ENCODE results near the gene PLA2G12B. TPM values are rescaled to one million over a fixed set of nuclear protein-coding genes. Genes with fewer than 3 reads are reported as not detected.

Gene PLA2G12B
- total and polyA plus RNA-seq, 2 of the 8 experiments (the other 6 are each of a cell fraction or from before 2014, with no cell fraction given): not detected

DNA sequence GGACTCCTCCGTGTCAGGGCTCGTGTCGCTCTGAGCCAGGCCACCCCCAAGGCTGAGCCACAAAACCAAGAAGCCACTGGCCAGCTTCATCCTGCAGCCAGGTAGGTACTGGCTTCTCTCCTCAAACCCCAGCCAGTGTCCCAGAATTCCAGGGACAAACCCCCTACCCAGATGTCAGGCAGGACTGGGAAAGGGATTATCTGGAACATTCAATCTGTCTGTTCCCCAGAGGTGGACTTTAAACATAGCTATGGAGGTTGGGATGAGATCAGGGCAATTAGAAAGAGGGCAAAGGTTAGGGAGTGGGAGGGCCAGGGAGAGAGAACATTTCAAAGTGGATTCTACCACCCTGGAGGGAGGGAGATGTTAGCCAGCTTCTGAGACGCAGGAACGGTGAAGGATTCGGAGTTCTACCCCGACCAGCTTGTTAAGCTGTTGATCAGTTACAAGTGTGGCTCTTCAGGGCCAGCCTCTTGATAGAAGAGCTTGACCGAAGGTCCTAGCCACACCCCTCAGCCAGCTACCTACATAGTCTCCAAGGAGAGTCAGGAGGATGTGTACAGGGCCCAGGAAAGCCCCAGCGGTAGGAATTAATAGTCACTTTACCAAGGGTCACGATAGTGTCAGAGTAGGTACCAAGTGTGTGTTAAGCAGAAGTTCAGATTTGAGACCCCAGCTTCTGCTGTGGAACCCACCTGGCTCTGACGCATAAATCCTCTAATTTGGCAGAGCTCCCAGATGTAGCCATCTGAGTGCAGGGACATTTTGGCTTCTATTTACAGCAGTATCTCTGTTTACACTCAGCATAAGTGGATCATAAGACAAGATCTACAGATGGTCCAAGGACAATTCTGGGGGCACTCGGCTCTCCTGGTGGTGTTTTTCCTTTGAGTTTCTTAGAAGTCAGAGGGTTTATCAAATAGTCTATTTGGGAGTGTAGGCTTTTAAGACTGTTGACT is at the start of gene PLA2G12B (continued):
- TF ChIP-seq, protein P1, sequence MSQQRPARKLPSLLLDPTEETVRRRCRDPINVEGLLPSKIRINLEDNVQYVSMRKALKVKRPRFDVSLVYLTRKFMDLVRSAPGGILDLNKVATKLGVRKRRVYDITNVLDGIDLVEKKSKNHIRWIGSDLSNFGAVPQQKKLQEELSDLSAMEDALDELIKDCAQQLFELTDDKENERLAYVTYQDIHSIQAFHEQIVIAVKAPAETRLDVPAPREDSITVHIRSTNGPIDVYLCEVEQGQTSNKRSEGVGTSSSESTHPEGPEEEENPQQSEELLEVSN (IDR thresholded peaks at IDR 0.05): no peak
- TF ChIP-seq KDM5A (IDR thresholded peaks at IDR 0.05; ENCODE audit: low read length) (no peak), TAF1 (IDR thresholded peaks at IDR 0.05; ENCODE audit: low read depth, low read length) (no peak), RAD21 (IDR thresholded peaks at IDR 0.05 in 1 of 2, conservative IDR thresholded peaks at IDR 0.05 in 1 of 2; ENCODE audit: low read depth in 2 of 2, low read length in 2 of 2) (no peak), SIX5 (IDR thresholded peaks at IDR 0.05; ENCODE audit: low read depth, low read length) (no peak), RFX5 (IDR thresholded peaks at IDR 0.05; ENCODE audit: borderline replicate concordance, low read depth, low read length) (no peak)

Measured in H1 (cell line).